GM08714 (cell line): ENCODE results near the gene SLIT3.

ENCODE experiments used
- H3K4me3 ChIP-seq: fragments of 200-500 bp; sonication (Bioruptor generic); 2 replicates; pipeline ENCODE4 v1.5.1; 2014; ENCODE audit warnings: mild to moderate bottlenecking, low read length, inconsistent platforms
- ZNF274 ChIP-seq: IDR thresholded peaks from 2 replicates; pipeline ENCODE4 v1.6.1; 2012; ENCODE audit warnings: mild to moderate bottlenecking, low read depth, low read length

SLIT3 gene

DNA sequence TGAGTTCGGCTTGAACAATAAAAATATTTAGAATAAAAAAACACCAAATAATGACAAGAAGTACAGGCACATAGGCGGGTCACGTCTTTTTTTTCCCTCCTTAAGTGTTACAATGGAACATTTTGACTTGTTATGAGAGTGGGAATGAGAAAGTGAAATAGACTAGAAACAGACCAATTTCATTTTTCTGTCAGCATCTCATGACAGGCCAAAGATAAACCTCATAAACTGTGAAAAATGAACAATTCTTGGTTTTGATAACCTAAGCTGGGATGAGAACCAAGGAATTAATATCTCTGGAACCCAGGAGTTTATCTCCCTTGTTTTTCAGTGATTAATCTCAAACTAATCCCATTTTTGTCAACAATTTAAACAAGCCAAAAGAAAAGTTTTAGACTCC, 299.5 kb downstream of the SLIT3 start:
- TF ChIP-seq ZNF274, result no peak
- H3K4me3 ChIP-seq, result no peak overlapping the region

DNA sequence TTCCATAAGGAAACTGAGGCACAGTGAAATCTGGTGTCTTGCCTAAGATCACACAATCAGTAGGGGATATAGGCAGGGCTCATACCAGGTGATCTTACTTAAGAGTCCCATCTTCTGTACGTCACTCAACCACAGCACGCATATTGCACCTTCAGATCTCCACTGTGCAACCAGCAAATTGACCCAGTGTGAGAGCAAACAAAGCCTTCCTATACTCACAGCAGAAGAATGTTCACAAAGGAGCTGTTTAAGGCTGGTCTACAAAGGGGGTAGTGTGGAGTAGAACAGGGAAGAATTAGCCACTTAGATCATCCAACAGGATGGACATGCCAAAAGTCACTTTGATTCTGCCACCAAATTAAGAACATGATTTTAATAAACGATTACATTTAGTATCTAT, 305.9 kb downstream of the SLIT3 start:
- TF ChIP-seq ZNF274, result no peak
- no peak overlapping the region for H3K4me3 ChIP-seq

DNA sequence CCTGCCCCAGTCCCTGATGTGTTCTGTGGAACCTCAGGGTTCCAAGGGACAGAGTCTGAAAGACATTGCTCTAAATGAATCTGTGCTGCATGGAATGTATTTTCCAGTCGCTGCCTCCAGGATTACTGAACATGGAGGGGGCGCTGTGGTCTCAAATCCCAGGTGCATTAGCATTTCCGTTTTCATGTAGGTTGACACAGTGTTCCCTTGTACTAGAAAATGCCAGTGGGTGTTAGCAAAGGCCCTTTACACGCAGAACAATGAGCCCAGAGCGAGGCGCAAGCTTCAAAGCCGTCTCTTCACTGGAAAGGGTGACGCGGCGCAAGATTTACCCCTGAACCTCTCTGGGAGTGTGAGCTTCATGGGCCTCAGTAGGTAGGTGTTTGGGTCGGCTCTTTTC, 308.3 kb downstream of the SLIT3 start:
- H3K4me3 ChIP-seq, result no peak overlapping the region
- TF ChIP-seq ZNF274, result no peak

DNA sequence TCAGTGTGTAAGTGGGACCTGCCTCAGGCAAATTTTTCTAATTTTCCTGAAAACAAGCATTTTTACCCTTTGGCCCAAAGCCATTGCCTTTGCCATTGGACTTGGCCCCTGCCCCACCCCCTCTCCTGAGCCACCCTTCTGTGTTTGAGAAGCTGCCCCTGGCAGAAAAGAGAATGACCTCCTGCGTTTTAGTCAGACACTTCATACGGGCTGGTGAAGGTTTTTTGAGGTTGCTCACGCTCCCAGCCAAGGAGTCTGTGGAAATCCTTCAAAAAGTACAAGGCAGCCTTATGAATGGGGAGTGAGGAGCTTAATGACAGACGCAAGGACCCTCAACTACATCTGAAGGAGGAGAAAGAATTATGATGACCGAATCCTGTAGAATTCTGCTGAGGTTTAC, 308.9 kb downstream of the SLIT3 start:
- H3K4me3 ChIP-seq, result no peak overlapping the region
- TF ChIP-seq ZNF274, result no peak

DNA sequence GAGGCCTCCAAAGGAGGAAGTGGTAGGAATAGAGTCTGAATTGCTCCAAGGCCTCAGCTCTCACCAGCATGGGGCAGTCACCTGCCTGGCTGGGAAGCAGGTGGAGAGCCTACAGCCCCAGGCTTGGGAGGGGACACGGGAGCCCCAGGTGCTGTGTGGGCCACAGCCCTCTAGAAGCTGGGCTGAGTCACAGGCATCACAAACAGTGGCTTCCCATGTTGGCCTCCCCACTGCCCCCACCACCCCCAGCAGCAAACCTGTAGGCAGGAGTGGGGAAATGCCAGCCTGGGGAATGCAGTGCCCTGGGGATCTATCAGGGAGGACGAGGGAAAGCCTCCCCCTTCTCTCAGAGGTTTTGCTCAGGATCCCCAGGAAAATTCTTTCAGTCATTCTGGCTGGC, 309.6 kb downstream of the SLIT3 start:
- no peak for TF ChIP-seq ZNF274
- H3K4me3 ChIP-seq, result no peak overlapping the region

DNA sequence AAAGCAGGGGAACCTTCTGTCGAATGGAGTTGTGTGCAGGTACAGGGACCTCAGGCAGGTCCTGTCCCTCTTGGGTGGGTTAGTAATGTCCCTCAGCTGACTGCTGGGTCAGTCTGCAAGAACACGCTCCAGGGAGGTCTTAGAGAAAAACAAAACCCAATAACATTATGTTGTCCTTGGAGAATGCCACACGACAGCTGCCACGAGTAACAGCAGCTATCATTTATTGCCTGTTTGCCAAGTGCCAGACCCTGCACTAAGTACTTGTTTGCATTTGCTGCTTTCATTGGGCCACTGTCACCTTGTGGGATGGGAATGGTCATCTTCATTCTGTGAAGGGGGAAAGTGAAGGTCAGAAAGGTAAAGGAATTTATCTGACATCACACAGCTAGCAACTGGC, 310.3 kb downstream of the SLIT3 start:
- TF ChIP-seq ZNF274, result no peak
- H3K4me3 ChIP-seq, result no peak overlapping the region

DNA sequence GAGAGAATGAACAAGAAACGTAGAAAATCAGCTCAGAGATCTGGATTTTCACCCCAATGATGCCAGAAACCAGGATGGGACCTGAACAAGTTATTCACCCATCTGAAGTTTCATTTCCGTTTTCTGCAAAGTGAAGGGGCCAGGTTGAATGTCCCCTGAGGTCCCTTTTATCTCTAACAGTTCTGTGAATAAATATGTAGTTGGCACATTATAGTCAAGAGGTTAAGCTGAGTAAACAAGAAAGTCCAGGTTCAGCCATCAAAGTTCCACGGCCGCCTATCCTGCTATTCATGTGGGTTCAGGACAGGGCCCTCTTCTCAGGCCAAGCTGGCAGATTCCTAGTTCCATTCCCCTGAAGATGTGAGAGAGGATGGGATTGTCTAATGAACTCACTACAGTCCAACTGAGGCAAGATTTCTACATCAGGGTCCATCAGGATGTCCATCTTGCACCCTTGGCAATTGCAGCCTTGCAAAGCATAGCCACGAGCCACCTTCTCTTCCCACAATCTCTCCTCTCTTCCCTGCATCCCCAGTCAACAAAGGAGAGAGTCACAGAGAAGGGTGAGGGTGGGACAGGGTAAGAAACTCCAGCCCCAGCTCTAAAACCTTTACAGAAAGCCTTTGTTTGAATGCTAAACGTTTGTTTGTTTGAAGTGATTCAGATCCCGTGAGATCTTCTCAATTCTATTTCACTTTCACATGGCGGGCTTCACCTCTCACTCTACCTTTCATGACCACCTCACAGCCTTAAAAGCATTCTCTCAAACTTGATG, 311.0 kb downstream of the SLIT3 start:
- H3K4me3 ChIP-seq, result no peak overlapping the region
- TF ChIP-seq ZNF274, result no peak

DNA sequence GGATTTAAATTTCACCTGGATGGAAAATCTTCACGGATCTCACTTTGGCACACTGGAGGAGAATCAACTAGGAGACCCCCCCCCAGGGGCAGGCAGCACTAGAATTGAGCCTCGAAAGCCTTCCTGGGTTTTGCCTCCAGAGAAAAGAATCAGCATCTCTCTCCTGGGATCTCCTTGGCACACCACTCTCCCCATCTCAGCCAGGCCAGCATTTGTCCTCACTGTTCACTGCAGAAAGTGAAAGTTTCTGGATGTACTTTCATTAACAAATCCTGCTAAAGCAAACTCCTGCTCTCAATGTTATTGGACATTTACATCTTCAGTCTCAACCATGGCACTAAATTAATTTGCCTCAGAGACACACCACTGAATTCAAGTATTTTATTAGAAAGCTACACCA, 312.2 kb downstream of the SLIT3 start:
- no peak for TF ChIP-seq ZNF274

DNA sequence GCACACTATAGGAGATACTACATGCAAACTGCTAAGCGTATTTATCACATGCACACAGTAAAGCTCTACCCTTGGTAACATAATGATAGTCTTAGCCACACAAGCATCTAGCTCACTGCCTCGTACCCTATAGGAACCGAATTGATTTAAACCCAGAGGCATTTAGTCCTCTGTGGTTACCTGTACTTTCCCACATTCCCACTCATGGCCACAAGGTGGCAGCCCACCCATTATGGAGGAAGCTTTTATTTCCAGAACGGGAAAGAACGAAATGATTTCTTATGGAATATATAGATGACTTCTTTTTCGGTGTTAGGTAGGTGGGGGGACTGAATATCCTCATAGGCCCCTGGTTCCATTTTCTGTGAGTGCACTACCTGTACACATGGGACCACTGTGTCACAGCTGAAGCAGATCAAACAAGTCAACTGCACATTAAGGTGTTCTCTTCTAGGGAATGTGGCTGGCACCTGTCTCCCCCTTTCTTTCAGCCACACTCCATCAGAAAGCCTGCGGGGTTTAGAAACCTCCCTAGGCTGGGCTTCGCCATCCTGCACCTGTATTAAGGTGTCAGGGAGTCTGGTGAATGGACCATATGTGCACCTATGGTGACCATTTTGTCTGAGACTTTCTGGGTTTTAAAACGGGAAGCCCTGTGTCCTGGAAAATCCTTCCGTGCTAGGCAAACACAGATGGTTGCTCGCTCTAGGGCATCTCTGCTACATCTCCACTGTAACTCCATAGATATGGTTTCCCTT, 313.2 kb downstream of the SLIT3 start:
- TF ChIP-seq ZNF274, result no peak
- H3K4me3 ChIP-seq, result no peak overlapping the region

More for the DNA sequence above, 312.2 kb downstream of the SLIT3 start:
- H3K4me3 ChIP-seq, result no peak overlapping the region

DNA sequence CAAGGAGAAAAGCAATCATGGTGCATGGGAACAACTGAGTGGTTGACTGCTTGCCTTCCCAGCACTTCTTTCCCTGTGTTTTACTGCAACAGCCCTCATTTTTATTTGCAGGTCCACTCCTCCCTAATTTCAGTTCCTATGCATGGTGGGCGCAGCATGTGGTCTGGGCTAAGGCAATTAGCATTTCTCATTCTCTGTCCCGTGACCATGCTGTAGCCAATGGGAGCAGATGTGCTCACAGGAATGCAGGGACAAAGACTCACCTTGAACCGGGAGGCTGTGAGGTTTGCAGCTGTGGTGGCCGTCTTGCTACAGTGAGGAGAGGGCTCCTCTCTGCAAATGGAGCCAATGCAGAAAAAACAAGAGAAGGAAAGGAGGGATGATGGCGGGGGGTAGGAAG, 315.5 kb downstream of the SLIT3 start:
- no peak overlapping the region for H3K4me3 ChIP-seq
- TF ChIP-seq ZNF274, result no peak

DNA sequence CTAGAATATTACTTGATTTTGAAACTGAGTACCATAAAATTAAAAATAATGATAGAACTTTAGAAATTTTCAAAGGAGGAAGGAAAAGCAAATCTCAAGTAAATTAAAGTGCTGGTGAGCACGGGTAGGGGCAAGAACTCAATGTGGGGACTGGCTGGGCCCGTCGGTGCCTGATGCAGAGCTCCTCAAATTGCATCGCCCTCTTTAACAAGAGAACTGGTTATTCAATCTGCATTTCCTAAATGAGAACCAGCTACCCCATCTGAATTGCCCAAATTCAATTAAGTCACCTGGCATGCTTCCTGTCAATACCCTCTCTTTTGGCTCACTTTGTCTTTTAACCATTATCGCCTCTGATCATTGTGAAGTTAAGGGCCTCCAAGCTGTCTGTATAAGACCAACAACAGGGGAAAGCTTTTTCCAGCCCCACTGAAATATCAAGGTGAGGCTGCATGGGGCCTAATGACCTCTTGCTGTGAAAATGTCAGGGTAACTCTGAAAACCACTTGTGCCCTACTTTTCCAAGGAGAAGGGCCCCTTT, 316.7 kb downstream of the SLIT3 start:
- H3K4me3 ChIP-seq, result no peak overlapping the region
- TF ChIP-seq ZNF274, result no peak

DNA sequence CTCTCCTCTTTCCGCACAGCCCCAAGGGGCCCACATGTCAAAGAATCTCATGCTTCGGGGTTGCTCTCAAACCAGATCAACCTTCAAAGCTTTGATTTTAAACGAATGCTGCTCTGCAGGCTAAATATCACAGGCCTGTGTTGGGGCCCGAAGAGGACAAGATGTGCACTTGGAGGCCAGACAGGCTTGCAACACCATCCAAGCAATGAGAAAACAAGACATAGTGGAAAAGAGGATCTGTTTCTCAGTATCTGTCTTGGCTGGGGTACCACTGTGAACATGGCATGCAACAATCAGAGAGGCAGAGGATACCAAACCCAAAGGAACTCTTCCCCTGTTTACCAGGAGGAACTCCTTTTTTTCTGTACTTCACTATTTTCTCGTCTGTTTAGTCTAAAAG, 321.8 kb downstream of the SLIT3 start:
- no peak for TF ChIP-seq ZNF274
- no peak overlapping the region for H3K4me3 ChIP-seq

DNA sequence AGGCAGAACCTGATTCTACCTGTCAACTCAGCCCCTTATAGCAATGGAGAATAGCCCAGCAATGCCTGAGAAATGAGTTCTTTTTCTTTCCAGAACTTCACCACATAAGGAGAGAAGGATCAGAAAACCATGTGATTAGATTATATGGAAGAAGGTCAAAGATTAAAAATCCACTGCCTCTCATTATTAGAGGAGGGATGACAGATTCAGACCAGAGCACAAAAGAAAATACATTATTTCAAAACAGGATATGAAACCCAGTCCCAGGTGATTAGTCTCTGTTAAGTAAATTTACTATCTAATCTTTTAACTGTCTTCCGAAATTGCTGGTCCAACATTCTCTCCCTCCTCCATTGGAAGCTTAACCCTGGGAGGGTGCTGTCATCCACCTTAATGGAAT, 322.4 kb downstream of the SLIT3 start:
- H3K4me3 ChIP-seq, result no peak overlapping the region
- no peak for TF ChIP-seq ZNF274

DNA sequence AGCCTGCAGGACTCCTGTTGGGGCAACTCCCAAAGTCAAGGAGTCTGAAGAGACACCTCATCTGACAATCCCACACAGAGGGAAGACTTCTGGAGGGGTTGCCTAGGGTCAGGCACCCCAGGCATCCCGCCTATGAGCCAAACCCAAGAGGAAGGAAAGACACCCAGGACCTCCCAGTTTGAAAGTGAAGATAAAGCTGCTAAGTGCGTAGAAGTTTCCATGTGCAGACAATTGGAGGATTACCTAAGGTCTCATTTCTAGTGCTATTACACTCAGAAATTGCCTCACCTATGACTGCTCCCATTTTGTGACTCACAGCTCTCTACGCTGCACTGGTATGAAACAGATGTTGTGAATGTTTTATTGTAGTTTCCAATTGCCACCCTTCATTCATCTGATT, 322.9 kb downstream of the SLIT3 start:
- TF ChIP-seq ZNF274, result no peak
- H3K4me3 ChIP-seq, result no peak overlapping the region

DNA sequence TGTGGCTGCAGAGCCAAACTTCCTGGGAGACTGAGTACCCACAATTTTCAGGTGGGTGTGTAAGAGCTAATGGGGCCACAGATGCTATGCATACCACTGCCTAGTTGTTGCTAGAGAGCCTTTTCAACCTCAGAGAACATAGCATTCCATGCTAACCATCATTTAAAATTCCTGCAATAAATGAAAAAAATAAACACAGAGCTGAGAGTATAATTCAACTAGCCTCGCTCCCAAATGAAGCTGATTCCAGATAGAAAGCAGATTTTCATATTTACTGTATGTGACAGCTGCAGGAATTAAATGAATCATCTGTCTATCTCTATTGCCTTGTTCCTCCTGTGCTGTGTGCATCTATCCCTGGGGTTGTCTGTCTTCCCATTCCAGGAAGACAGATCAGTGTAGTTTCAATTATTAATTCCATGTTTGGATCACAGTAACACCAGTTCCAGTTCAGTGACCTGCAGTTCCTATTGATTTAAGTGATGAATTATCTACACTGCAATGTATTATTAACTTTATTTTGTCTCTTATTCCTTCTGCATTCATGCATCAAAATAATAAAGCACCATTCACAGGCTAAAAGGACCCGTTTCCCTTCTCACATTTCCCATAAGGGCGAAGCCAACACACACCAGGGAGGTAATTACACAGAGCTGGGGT, 324.5 kb downstream of the SLIT3 start:
- no peak for TF ChIP-seq ZNF274
- H3K4me3 ChIP-seq, result no peak overlapping the region

DNA sequence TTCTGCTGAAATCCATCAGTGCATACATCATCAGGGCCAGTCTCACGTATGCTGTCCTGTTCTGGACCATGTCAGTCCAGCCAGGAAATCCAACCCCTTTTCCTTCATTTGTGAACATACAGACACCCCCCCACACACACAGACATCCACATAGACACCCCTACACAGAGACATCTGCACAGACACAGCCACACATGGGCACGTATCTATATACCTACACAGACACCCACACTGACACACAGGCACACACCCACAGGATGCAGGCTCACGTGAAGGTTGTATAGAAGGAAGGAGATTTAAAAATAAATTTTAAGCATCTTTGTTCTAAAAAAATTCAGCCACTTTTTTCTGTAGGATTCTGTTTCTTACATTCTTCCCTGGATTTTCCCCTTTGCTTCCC, 325.6 kb downstream of the SLIT3 start:
- H3K4me3 ChIP-seq, result no peak overlapping the region
- TF ChIP-seq ZNF274, result no peak
